Right lobe of liver (tissue), 6 donors: ENCODE data around the gene CCDC33. TPM values are rescaled to one million over a fixed set of nuclear protein-coding genes. Genes with fewer than 3 reads are reported as not detected.

Source experiments
- ATAC-seq, 4 donors: fragments of 200-7000 bp; cut with Tn5 transposase; one replicate each; pipeline ENCODE4 v1.9.1; 2020; ENCODE audit warnings: mild to moderate bottlenecking in 4 of 4, moderate library complexity in 4 of 4
- DNase-seq, 3 donors: peaks; one replicate each; pipeline ENCODE4 v3.0.0-alpha.2; 2020
- H3K27ac ChIP-seq, 3 donors: fragments of 200-600 bp; one replicate each; pipeline ENCODE4 v1.8.0; 2022
- H3K27me3 ChIP-seq, 2 donors: fragments of 200-600 bp; one replicate each; pipeline ENCODE4 v1.8.0; 2022
- H3K36me3 ChIP-seq, 4 donors: fragments of 200-600 bp; sonication (generic) in 1 of 4; one replicate each; pipeline versions ENCODE4 v1.5.1 to v1.8.0; 2017 to 2022; ENCODE audit warnings: control low read depth in 1 of 4
- H3K4me1 ChIP-seq, 4 donors: fragments of 200-600 bp; sonication (generic) in 1 of 4; one replicate each; pipeline versions ENCODE4 v1.5.1 to v1.8.0; 2017 to 2022; ENCODE audit warnings: control low read depth in 1 of 4
- H3K4me3 ChIP-seq, 3 donors: fragments of 200-600 bp; one replicate each; pipeline ENCODE4 v1.8.0; 2022
- H3K9me3 ChIP-seq, 4 donors: fragments of 200-600 bp; sonication (generic) in 1 of 4; one replicate each; pipeline versions ENCODE4 v1.5.1 to v1.8.0; 2017 to 2022; ENCODE audit warnings: control low read depth in 1 of 4
- POLR2A ChIP-seq: fragments of 450-650 bp; IDR thresholded peaks from one replicate; pipeline ENCODE4 v1.6.1; 2017; ENCODE audit warnings: antibody characterized with exemption, mild to moderate bottlenecking
- WGBS: methylation state at CpG from one replicate; pipeline ENCODE4 v1.1.6; 2018; ENCODE audit warnings: low coverage, low lambda C conversion rate; ENCODE audit not compliant: insufficient coverage; ENCODE audit errors: missing lambda C conversion rate; 5-methylcytosine and 5-hydroxymethylcytosine counted together
- intact Hi-C, 2 donors: fragments of 100-400 bp; cut with DNase I; formaldehyde crosslinking; loops; one replicate each; pipeline versions ENCODE4 v1.11.2 to v1.14.1; 2022
- total RNA-seq, 6 experiments: library from RNA; depleted of rRNA in 2 of 6; stranded (reverse); fragments of >200 nt in 2 of 6; fragmentation: NEBNext Ultra II Directional in 3 of 6; extraction: Animal tissue kit (Norgen Biotek cat#: 25700) in 3 of 6; gene quantifications; one replicate each; pipeline versions ENCODE4 v1.1.0 to v1.2.4, GENCODE V29; 2016 to 2023
- TF ChIP-seq, protein P1 (sequence below), 4 donors: fragments of 200-600 bp in 3 of 4; fragments of 450-650 bp in 1 of 4; IDR thresholded peaks; one replicate each; pipeline versions ENCODE4 v1.5.1 to v1.8.0; 2016 to 2022; ENCODE audit warnings: antibody characterized with exemption in 4 of 4, mild to moderate bottlenecking in 2 of 4
- donor health status: DM: no; HTN: yes; CAD: no.
- donor health status: DM: no; HTN: no; CAD: no.
- donor health status: DM: no; HTN: no; CAD: no.
- donor health status: DM: no; HTN: yes; CAD: no.
- donor health status: DM: no; HTN: yes; CAD: no.

CCDC33 gene
- total RNA-seq, 6 experiments from 2014 or later, result not detected

- 9% methylated on average over 14 of the region's 20 CpGs for WGBS
- H3K4me1 ChIP-seq, result no peaks in the 10 kb centered on the region
- TF ChIP-seq, protein P1, sequence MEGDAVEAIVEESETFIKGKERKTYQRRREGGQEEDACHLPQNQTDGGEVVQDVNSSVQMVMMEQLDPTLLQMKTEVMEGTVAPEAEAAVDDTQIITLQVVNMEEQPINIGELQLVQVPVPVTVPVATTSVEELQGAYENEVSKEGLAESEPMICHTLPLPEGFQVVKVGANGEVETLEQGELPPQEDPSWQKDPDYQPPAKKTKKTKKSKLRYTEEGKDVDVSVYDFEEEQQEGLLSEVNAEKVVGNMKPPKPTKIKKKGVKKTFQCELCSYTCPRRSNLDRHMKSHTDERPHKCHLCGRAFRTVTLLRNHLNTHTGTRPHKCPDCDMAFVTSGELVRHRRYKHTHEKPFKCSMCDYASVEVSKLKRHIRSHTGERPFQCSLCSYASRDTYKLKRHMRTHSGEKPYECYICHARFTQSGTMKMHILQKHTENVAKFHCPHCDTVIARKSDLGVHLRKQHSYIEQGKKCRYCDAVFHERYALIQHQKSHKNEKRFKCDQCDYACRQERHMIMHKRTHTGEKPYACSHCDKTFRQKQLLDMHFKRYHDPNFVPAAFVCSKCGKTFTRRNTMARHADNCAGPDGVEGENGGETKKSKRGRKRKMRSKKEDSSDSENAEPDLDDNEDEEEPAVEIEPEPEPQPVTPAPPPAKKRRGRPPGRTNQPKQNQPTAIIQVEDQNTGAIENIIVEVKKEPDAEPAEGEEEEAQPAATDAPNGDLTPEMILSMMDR (IDR thresholded peaks at IDR 0.05), result no peak
- TF ChIP-seq POLR2A, result no peak
- DNase-seq, result peak; percentile 65 to 82 (median 71)
- H3K27me3 ChIP-seq, result no peaks in the 10 kb centered on the region
- no peaks in the 10 kb centered on the region for H3K9me3 ChIP-seq
- no peak overlapping the region for H3K4me3 ChIP-seq
- peak; percentile 72 to 90 (median 78) for ATAC-seq
- no peaks in the 10 kb centered on the region for H3K36me3 ChIP-seq
- intact Hi-C loops, result no loop called here
- H3K27ac ChIP-seq, result no peak overlapping the region
Observed at GRCh38 chr15:74291101-74292071, 55.3 kb downstream of the CCDC33 start.

DNA sequence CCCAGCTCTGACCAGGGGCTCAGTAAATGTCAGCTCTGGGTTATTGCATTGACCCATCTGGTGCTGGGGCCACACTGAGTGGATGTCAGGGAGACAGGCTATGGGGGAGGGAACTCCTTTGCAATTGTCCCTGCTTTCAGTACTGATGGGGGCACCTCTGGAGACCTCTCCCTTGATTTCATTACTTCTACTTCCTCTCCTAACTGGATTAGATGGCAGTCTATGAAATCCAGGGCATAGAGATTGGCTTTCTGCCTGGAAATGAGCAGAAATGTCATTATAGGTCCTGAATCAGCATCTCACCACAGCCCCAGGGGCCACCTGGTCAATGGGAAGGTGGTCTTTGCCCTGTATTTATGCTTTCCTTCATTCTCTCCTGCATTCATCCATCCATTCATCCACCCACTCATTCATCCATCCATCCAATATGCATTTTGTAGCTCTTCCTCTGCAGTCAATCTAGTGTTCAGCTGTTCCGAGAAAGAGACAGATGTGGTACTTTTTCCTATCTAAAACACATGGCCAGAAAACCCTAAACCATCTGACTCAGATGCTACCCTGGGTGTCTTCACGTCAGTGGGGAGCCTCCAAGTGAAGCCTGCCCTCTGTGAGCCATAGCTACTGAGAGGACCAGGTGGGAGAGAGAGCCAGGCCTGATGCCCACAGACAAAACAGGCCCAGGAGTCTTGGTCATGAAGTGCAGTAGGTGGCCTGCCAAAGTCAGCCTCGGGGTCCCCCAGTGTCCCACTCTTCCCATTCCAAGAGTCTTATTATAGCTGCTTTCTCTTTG, 57.1 kb downstream of the CCDC33 start:
- 37% methylated on average over 3 of the region's 3 CpGs for WGBS
- Histone ChIP-seq H3K9me3 (no peaks in the 10 kb centered on the region), H3K4me1 (no peaks in the 10 kb centered on the region), H3K4me3 (no peak overlapping the region), H3K27ac (no peak overlapping the region), H3K36me3 (no peaks in the 10 kb centered on the region), H3K27me3 (no peaks in the 10 kb centered on the region)
- ATAC-seq, result no peak
- no peak for DNase-seq
- intact Hi-C loops, result no loop called here
- no peak for TF ChIP-seq POLR2A
- TF ChIP-seq, protein P1 (IDR thresholded peaks at IDR 0.05), result no peak

GRCh38 chr15:74294010-74294409, 57.9 kb downstream of the CCDC33 start:
- Histone ChIP-seq H3K9me3 (no peaks in the 10 kb centered on the region), H3K4me3 (no peak overlapping the region), H3K27ac (no peak overlapping the region), H3K4me1 (no peaks in the 10 kb centered on the region), H3K36me3 (no peaks in the 10 kb centered on the region), H3K27me3 (no peaks in the 10 kb centered on the region)
- TF ChIP-seq, protein P1 (IDR thresholded peaks at IDR 0.05), result no peak
- no peak for TF ChIP-seq POLR2A
- ATAC-seq (no peak), DNase-seq (no peak)
- WGBS, result 50% methylated on average over 1 of the region's 1 CpG
- intact Hi-C loops, result no loop called here

- 60% methylated on average over 3 of the region's 6 CpGs for WGBS
- H3K27me3 ChIP-seq, result no peaks in the 10 kb centered on the region
- TF ChIP-seq POLR2A, result no peak
- TF ChIP-seq, protein P1 (IDR thresholded peaks at IDR 0.05), result peak in 1 of 4 donors; percentile 7
- H3K4me3 ChIP-seq, result no peak overlapping the region
- H3K27ac ChIP-seq, result no peak overlapping the region
- peak in 1 of 4 donors; percentile 25 for ATAC-seq
- H3K4me1 ChIP-seq, result no peaks in the 10 kb centered on the region
- no peaks in the 10 kb centered on the region for H3K36me3 ChIP-seq
- intact Hi-C loops, result no loop called here
- DNase-seq, result no peak
- no peaks in the 10 kb centered on the region for H3K9me3 ChIP-seq
Observed at GRCh38 chr15:74295800-74296199, 59.7 kb downstream of the CCDC33 start.
